HepG2 (cell line): ENCODE measurements around the gene TRIM28. TPM values are rescaled to one million over a fixed set of nuclear protein-coding genes. Genes with fewer than 3 reads are reported as not detected.
A peak's percentile ranks its signal among the peaks of the same experiment; 100 is the strongest.

ENCODE experiments used
- FOXJ3 ChIP-seq: sonication (generic); formaldehyde crosslinking; IDR thresholded peaks from 2 replicates; pipeline ENCODE4 v1.4.0; 2020; ENCODE audit warnings: missing genetic modification reagents, mild to moderate bottlenecking, borderline replicate concordance
- FOXK2 ChIP-seq: fragments of 450-650 bp; IDR thresholded peaks from 2 replicates; pipeline ENCODE4 v1.6.1; 2016
- FOXO4 ChIP-seq: sonication (generic); formaldehyde crosslinking; conservative IDR thresholded peaks from 2 replicates; pipeline ENCODE4 v1.8.1; 2023; ENCODE audit warnings: missing genetic modification reagents
- HNF1A ChIP-seq, 2 experiments: sonication (generic) in 1 of 2; formaldehyde crosslinking in 1 of 2; IDR thresholded peaks; 2 replicates each; pipeline versions ENCODE4 v1.4.0 to v1.6.1; 2016 to 2020; ENCODE audit warnings: borderline replicate concordance in 1 of 2, low read depth in 1 of 2, mild to moderate bottlenecking in 1 of 2, missing genetic modification reagents in 1 of 2
- IRF2 ChIP-seq: IDR thresholded peaks from 2 replicates; pipeline ENCODE4 v1.6.1; 2018; ENCODE audit warnings: missing genetic modification reagents, missing compliant biosample characterization
- MTF1 ChIP-seq: sonication (generic); formaldehyde crosslinking; IDR thresholded peaks from 2 replicates; pipeline ENCODE4 v1.5.0; 2020; ENCODE audit warnings: missing genetic modification reagents
- SP4 ChIP-seq: sonication (generic); formaldehyde crosslinking; IDR thresholded peaks from 2 replicates; pipeline ENCODE4 v1.8.1; 2023; ENCODE audit warnings: mild to moderate bottlenecking, missing genetic modification reagents
- ZBTB4 ChIP-seq: sonication (generic); formaldehyde crosslinking; IDR thresholded peaks from 2 replicates; pipeline ENCODE4 v1.4.0; 2020; ENCODE audit warnings: missing genetic modification reagents, mild to moderate bottlenecking, borderline replicate concordance
- ZNF260 ChIP-seq: sonication (generic); formaldehyde crosslinking; IDR thresholded peaks from 2 replicates; pipeline ENCODE4 v1.4.0; 2020; ENCODE audit warnings: missing genetic modification reagents, low read depth, mild to moderate bottlenecking, borderline replicate concordance
- ZNF34 ChIP-seq: sonication (generic); formaldehyde crosslinking; IDR thresholded peaks from 2 replicates; pipeline ENCODE4 v1.4.0; 2020; ENCODE audit warnings: mild to moderate bottlenecking, missing genetic modification reagents, borderline replicate concordance
- ZNF510 ChIP-seq: sonication (generic); formaldehyde crosslinking; IDR thresholded peaks from 2 replicates; pipeline ENCODE4 v1.4.0; 2020; ENCODE audit warnings: low read depth, mild to moderate bottlenecking, missing genetic modification reagents
- ZNF7 ChIP-seq: IDR thresholded peaks from 2 replicates; pipeline ENCODE4 v1.6.1; 2016; ENCODE audit warnings: missing biosample characterization, missing genetic modification reagents
- ZNF780A ChIP-seq: sonication (generic); formaldehyde crosslinking; IDR thresholded peaks from 2 replicates; pipeline ENCODE4 v1.8.0; 2022; ENCODE audit warnings: mild to moderate bottlenecking, missing genetic modification reagents, moderate library complexity
- polyA plus RNA-seq, 8 experiments: library from polyadenylated mRNA; depleted of rRNA in 3 of 8; stranded (reverse) in 7 of 8; unstranded in 1 of 8; fragments of >200 nt; fragmentation: Illumina TruSeq in 4 of 8; extraction: Trizol in 4 of 8; gene quantifications; 2 replicates each; pipeline versions ENCODE4 v1.2.1 to v1.2.3, GENCODE V29; 2011 to 2016; ENCODE audit warnings: low read depth in 4 of 8, missing spikeins in 1 of 8, mixed read lengths in 1 of 8; ENCODE audit not compliant: insufficient read depth in 1 of 8
- total RNA-seq, 5 experiments: library from RNA; depleted of rRNA; stranded (reverse); fragments of >200 nt; fragmentation: Illumina TruSeq; extraction: Trizol; gene quantifications; 2 replicates each; pipeline ENCODE4 v1.2.3, GENCODE V29; 2016; ENCODE audit warnings: low read depth in 1 of 5
- TF ChIP-seq, protein P1 (sequence below): sonication (generic); formaldehyde crosslinking; IDR thresholded peaks from 2 replicates; pipeline ENCODE4 v1.4.0; 2020; ENCODE audit warnings: mild to moderate bottlenecking, missing genetic modification reagents
- TF ChIP-seq, protein P2 (sequence below): sonication (generic); formaldehyde crosslinking; IDR thresholded peaks from 2 replicates; pipeline ENCODE4 v1.4.0; 2020; ENCODE audit warnings: missing genetic modification reagents; ENCODE audit errors: not compliant biosample characterization

The TRIM28 gene
- total and polyA plus RNA-seq, 2 of the 13 experiments (the other 11 are each of a cell fraction or from before 2014, with no cell fraction given), result 361 to 439 TPM

- no peak for TF ChIP-seq FOXJ3 (CRISPR knock-in tag)
- TF ChIP-seq ZNF7 (CRISPR knock-in tag), result no peak
- no peak for TF ChIP-seq FOXK2
- TF ChIP-seq MTF1, result no peak
- TF ChIP-seq FOXO4 (CRISPR knock-in tag), result no peak
- TF ChIP-seq, protein P1, sequence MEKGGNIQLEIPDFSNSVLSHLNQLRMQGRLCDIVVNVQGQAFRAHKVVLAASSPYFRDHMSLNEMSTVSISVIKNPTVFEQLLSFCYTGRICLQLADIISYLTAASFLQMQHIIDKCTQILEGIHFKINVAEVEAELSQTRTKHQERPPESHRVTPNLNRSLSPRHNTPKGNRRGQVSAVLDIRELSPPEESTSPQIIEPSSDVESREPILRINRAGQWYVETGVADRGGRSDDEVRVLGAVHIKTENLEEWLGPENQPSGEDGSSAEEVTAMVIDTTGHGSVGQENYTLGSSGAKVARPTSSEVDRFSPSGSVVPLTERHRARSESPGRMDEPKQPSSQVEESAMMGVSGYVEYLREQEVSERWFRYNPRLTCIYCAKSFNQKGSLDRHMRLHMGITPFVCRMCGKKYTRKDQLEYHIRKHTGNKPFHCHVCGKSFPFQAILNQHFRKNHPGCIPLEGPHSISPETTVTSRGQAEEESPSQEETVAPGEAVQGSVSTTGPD (CRISPR knock-in tag), result no peak
- TF ChIP-seq, protein P2, sequence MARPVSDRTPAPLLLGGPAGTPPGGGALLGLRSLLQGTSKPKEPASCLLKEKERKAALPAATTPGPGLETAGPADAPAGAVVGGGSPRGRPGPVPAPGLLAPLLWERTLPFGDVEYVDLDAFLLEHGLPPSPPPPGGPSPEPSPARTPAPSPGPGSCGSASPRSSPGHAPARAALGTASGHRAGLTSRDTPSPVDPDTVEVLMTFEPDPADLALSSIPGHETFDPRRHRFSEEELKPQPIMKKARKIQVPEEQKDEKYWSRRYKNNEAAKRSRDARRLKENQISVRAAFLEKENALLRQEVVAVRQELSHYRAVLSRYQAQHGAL (CRISPR knock-in tag), result no peak
- no peak for TF ChIP-seq ZBTB4 (CRISPR knock-in tag)
- TF ChIP-seq ZNF34 (CRISPR knock-in tag), result no peak
- 0 out of 2 replicates have a peak, but pooled peaks have one; percentile 11 for TF ChIP-seq ZNF780A (CRISPR knock-in tag)
- TF ChIP-seq ZNF260, result no peak
- 0 out of 2 replicates have a peak, but pooled peaks have one; percentile 48 for TF ChIP-seq SP4
- TF ChIP-seq ZNF510 (CRISPR knock-in tag), result no peak
- TF ChIP-seq HNF1A (IDR thresholded peaks at IDR 0.05; ENCODE audit: low read depth), result no peak
- no peak for TF ChIP-seq HNF1A (CRISPR knock-in tag; IDR thresholded peaks at IDR 0.05; ENCODE audit: borderline replicate concordance)
- TF ChIP-seq IRF2 (CRISPR knock-in tag), result no peak
Observed at GRCh38 chr19:58518256-58519086, 25.4 kb upstream of the TRIM28 start (continued).
